HepG2 (cell line): Measurements from ENCODE around the gene SRSF4. TPM values are rescaled to one million over a fixed set of nuclear protein-coding genes. Genes with fewer than 3 reads are reported as not detected.
"Not testable (repeated sequence)": the region's sequence is repeated elsewhere in the genome, so short reads cannot be mapped to it uniquely, and the experiment has no call there.

Source experiments
- ATAC-seq: fragments of 200-7000 bp; cut with Tn5 transposase; 3 replicates; pipeline ENCODE4 v1.9.1; 2020; ENCODE audit warnings: mild to moderate bottlenecking, moderate library complexity
- BruUV-seq: library from RNA; stranded (reverse); fragments of 400-500 nt; replicated peaks from 2 replicates; lab custom pipeline; 2021; lab: Mats Ljungman, UMichigan
- CTCF ChIA-PET: fragments of 300-600 bp; formaldehyde crosslinking; extraction: SDS; loops from one replicate; lab custom pipeline; 2021; ENCODE audit warnings: low total read pairs, inconsistent platforms, low intra/inter-chr PET ratio; lab: Yijun Ruan, JAX
- POLR2A ChIA-PET: fragments of 350-600 bp; sonication (Branson Sonifier 250); formaldehyde crosslinking; loops from one replicate; lab custom pipeline; 2020; ENCODE audit warnings: antibody characterized with exemption, inconsistent platforms; lab: Yijun Ruan, JAX
- DNase-seq: peaks from one replicate; pipeline ENCODE4 v3.0.0-alpha.2; 2015; ENCODE audit warnings: low spot score
- FAIRE-seq: peaks from 3 replicates; lab custom pipeline; 2011; peaks lifted over from hg19 to GRCh38; lab: Jason Lieb, UNC
- H2AFZ ChIP-seq: one replicate; pipeline ENCODE4 v1.6.1; 2011; ENCODE audit warnings: low read length, inconsistent platforms
- H3K27ac ChIP-seq: fragments of 300-600 bp; 3 replicates; pipeline ENCODE4 v1.8.0; 2011; ENCODE audit warnings: mixed run types, mild to moderate bottlenecking, mixed read lengths, low read length, inconsistent platforms; ENCODE audit not compliant: insufficient read depth; ENCODE audit errors: extremely low read length
- H3K27me3 ChIP-seq, 2 experiments: fragments of 200-600 bp in 1 of 2; 2 replicates in 1 of 2; 3 replicates in 1 of 2; pipeline versions ENCODE4 v1.6.0 to v1.8.0; 2011; ENCODE audit warnings: low read length in 2 of 2, mild to moderate bottlenecking in 2 of 2, moderate library complexity in 2 of 2, inconsistent platforms in 1 of 2; ENCODE audit not compliant: insufficient read depth in 2 of 2, control insufficient read depth in 1 of 2
- H3K36me3 ChIP-seq, 2 experiments: fragments of 200-600 bp in 1 of 2; replicated peaks in 1 of 2; 2 replicates in 1 of 2; 3 replicates in 1 of 2; pipeline versions ENCODE4 v1.5.1 to v1.8.0; 2011; ENCODE audit warnings: low read length in 2 of 2, inconsistent platforms in 1 of 2; ENCODE audit not compliant: insufficient read depth in 2 of 2, control insufficient read depth in 1 of 2
- H3K4me1 ChIP-seq: 2 replicates; pipeline ENCODE4 v1.5.1; 2012; ENCODE audit warnings: low read length, inconsistent platforms; ENCODE audit not compliant: insufficient read depth
- H3K4me2 ChIP-seq: 2 replicates; pipeline ENCODE4 v1.6.0; 2011; ENCODE audit warnings: low read depth, low read length, inconsistent platforms
- H3K4me3 ChIP-seq, 3 experiments: fragments of 200-600 bp in 1 of 3; sonication (generic), shearing (Covaris generic) in 1 of 3; replicated peaks in 1 of 3; 2 replicates each; pipeline ENCODE4 v1.5.1; 2011 to 2016; ENCODE audit warnings: low read length in 3 of 3, inconsistent platforms in 2 of 3, low read depth in 2 of 3, mild to moderate bottlenecking in 2 of 3, control low read depth in 1 of 3, mixed read lengths in 1 of 3; ENCODE audit not compliant: insufficient read depth in 1 of 3
- H3K79me2 ChIP-seq: one replicate; pipeline ENCODE4 v1.6.1; 2011; ENCODE audit warnings: low read length, inconsistent platforms; ENCODE audit not compliant: insufficient read depth
- H3K9ac ChIP-seq: 2 replicates; pipeline ENCODE4 v1.6.0; 2011; ENCODE audit warnings: mild to moderate bottlenecking, low read depth, low read length, inconsistent platforms; ENCODE audit not compliant: insufficient read depth
- H3K9me3 ChIP-seq: 2 replicates; pipeline ENCODE4 v1.5.1; 2012; ENCODE audit warnings: mild to moderate bottlenecking, low read length
- H4K20me1 ChIP-seq: 2 replicates; pipeline ENCODE4 v1.6.0; 2011; ENCODE audit warnings: inconsistent platforms, mild to moderate bottlenecking, low read length, moderate library complexity; ENCODE audit not compliant: insufficient read depth
- ARHGAP35 ChIP-seq: sonication (generic); formaldehyde crosslinking; IDR thresholded peaks from 2 replicates; pipeline ENCODE4 v1.9.0; 2022; ENCODE audit warnings: mild to moderate bottlenecking, inconsistent platforms, moderate library complexity, missing genetic modification reagents, borderline replicate concordance
- CBX2 ChIP-seq, 2 experiments: fragments of 200-600 bp in 1 of 2; sonication (generic); formaldehyde crosslinking in 1 of 2; IDR thresholded peaks; 2 replicates each; pipeline versions ENCODE4 v1.7.0 to v1.8.1; 2018 to 2022; ENCODE audit warnings: low read depth in 2 of 2, low read length in 1 of 2, mild to moderate bottlenecking in 1 of 2, missing genetic modification reagents in 1 of 2
- CEBPB ChIP-seq: IDR thresholded peaks from 2 replicates; pipeline ENCODE4 v1.6.1; 2011; ENCODE audit warnings: low read depth, low read length, improper control_type of control experiment, borderline replicate concordance
- HNF1B ChIP-seq: sonication (generic); formaldehyde crosslinking; IDR thresholded peaks from 2 replicates; pipeline ENCODE4 v1.5.1; 2020; ENCODE audit warnings: mild to moderate bottlenecking, moderate library complexity, missing genetic modification reagents
- LBX2 ChIP-seq: sonication (generic); formaldehyde crosslinking; IDR thresholded peaks from 2 replicates; pipeline ENCODE4 v1.5.0; 2020; ENCODE audit warnings: missing genetic modification reagents, mild to moderate bottlenecking, borderline replicate concordance
- PLRG1 ChIP-seq: fragments of 450-650 bp; conservative IDR thresholded peaks from 2 replicates; pipeline ENCODE4 v1.6.1; 2016
- POLR2A ChIP-seq, 2 experiments: IDR thresholded peaks; 2 replicates each; pipeline ENCODE4 v1.6.1; 2011; ENCODE audit warnings: low read depth in 2 of 2, low read length in 2 of 2, mild to moderate bottlenecking in 1 of 2, moderate library complexity in 1 of 2; ENCODE audit not compliant: insufficient read depth in 1 of 2
- RARA ChIP-seq: IDR thresholded peaks from 2 replicates; pipeline ENCODE4 v1.6.1; 2016; ENCODE audit warnings: missing genetic modification reagents, missing compliant biosample characterization
- RFX5 ChIP-seq: IDR thresholded peaks from 2 replicates; pipeline ENCODE4 v1.6.1; 2011; ENCODE audit warnings: low read depth, low read length, improper control_type of control experiment
- RXRB ChIP-seq: IDR thresholded peaks from 2 replicates; pipeline ENCODE4 v1.6.1; 2016; ENCODE audit warnings: borderline replicate concordance, missing genetic modification reagents, missing compliant biosample characterization
- ZNF276 ChIP-seq: sonication (generic); formaldehyde crosslinking; IDR thresholded peaks from 2 replicates; pipeline ENCODE4 v1.4.0; 2020; ENCODE audit warnings: mild to moderate bottlenecking, low read depth, missing genetic modification reagents
- WGBS: methylation state at CpG from one replicate; pipeline ENCODE4 v1.1.6; 2017; ENCODE audit warnings: low lambda C conversion rate; 5-methylcytosine and 5-hydroxymethylcytosine counted together
- in situ Hi-C: cut with HindIII; loops from 2 replicates; pipeline ENCODE4 v1.10.0; 2017; ENCODE audit warnings: low pct_unique_long_range_greater_than_20kb; ENCODE audit not compliant: extremely low pct_ligation_motif_present
- intact Hi-C: fragments of 100-400 bp; cut with micrococcal nuclease; formaldehyde crosslinking; loops from one replicate; pipeline ENCODE4 v1.10.0; 2022; ENCODE audit not compliant: unreplicated experiment
- polyA plus RNA-seq, 8 experiments: library from polyadenylated mRNA; depleted of rRNA in 3 of 8; stranded (reverse) in 7 of 8; unstranded in 1 of 8; fragments of >200 nt; fragmentation: Illumina TruSeq in 4 of 8; extraction: Trizol in 4 of 8; gene quantifications; 2 replicates each; pipeline versions ENCODE4 v1.2.1 to v1.2.3, GENCODE V29; 2011 to 2016; ENCODE audit warnings: low read depth in 4 of 8, missing spikeins in 1 of 8, mixed read lengths in 1 of 8; ENCODE audit not compliant: insufficient read depth in 1 of 8
- total RNA-seq, 5 experiments: library from RNA; depleted of rRNA; stranded (reverse); fragments of >200 nt; fragmentation: Illumina TruSeq; extraction: Trizol; gene quantifications; 2 replicates each; pipeline ENCODE4 v1.2.3, GENCODE V29; 2016; ENCODE audit warnings: low read depth in 1 of 5

The SRSF4 gene
- total and polyA plus RNA-seq, 2 of the 13 experiments (the other 11 are each of a cell fraction or from before 2014, with no cell fraction given): 37.7 to 50.9 TPM

- TF ChIP-seq LBX2 (CRISPR knock-in tag): no peak
These were observed 68.8 kb downstream of the SRSF4 start (continued) for GRCh38 chr1:29112705-29113412.

- H4K20me1 ChIP-seq, H3K27ac ChIP-seq, in situ Hi-C loops, POLR2A ChIA-PET, H3K27me3 ChIP-seq, BruUV-seq, H3K4me3 ChIP-seq, ATAC-seq, H3K9ac ChIP-seq, H3K4me2 ChIP-seq, CTCF ChIA-PET, FAIRE-seq, H2AFZ ChIP-seq, H3K9me3 ChIP-seq, H3K79me2 ChIP-seq, DNase-seq, intact Hi-C loops: not testable (repeated sequence)
- Histone ChIP-seq H3K4me1 (peaks cover 15% of the 10 kb centered on the region), H3K36me3 (peaks cover 9 to 27% of the 10 kb centered on the region in 2 experiments; a peak in 4 of 5 replicates)
- WGBS: 97% methylated on average over 6 of the region's 6 CpGs
- 0 out of 2 replicates have a peak, but pooled peaks have one; percentile 5 for TF ChIP-seq CEBPB
These were observed 73.7 kb downstream of the SRSF4 start for GRCh38 chr1:29108041-29108440.

- ATAC-seq (peak; percentile 92), DNase-seq (peak; percentile 83), FAIRE-seq (peak; percentile 43)
- peaks cover 15% of the 10 kb centered on the region for H3K4me1 ChIP-seq
- in situ Hi-C loops (no loop called here), intact Hi-C loops (no loop called here)
- H3K9me3 ChIP-seq: no peaks in the 10 kb centered on the region
- no peak overlapping the region for H3K4me3 ChIP-seq
- BruUV-seq: no TSS peak
- no peak overlapping the region for H3K9ac ChIP-seq
- ChIA-PET POLR2A (interaction anchor here (0.9 kb wide), 1 partner anchor 18 kb away, joined by 3 read pairs; the partner anchor contains the start of gene TMEM200B), CTCF (no interaction called here)
- no peaks in the 10 kb centered on the region for H4K20me1 ChIP-seq
- 34% methylated on average over 6 of the region's 6 CpGs for WGBS
- H2AFZ ChIP-seq: no peak overlapping the region
- H3K27ac ChIP-seq: peak overlapping the region; percentile 62
- no peaks in the 10 kb centered on the region for H3K27me3 ChIP-seq
- peak overlapping the region; percentile 45; the same call in 1 of the 2 replicates for H3K4me2 ChIP-seq
- peaks cover 5 to 25% of the 10 kb centered on the region in 2 experiments; a peak in 4 of 5 replicates for H3K36me3 ChIP-seq
- no peaks in the 10 kb centered on the region for H3K79me2 ChIP-seq
- peak; percentile 65; the same call in 1 of the 2 replicates for TF ChIP-seq RARA (CRISPR knock-in tag)
- TF ChIP-seq HNF1B (CRISPR knock-in tag): peak; percentile 54; the same call in 1 of the 2 replicates
- no peak for TF ChIP-seq ARHGAP35
- no peak for TF ChIP-seq PLRG1
- no peak for TF ChIP-seq ZNF276 (CRISPR knock-in tag)
- no peak for TF ChIP-seq CBX2 (IDR thresholded peaks at IDR 0.05; ENCODE audit: low read depth, low read length)
- TF ChIP-seq CBX2 (CRISPR knock-in tag; IDR thresholded peaks at IDR 0.05; ENCODE audit: low read depth): no peak
- TF ChIP-seq RFX5: no peak
- TF ChIP-seq POLR2A (IDR thresholded peaks at IDR 0.05; ENCODE audit: insufficient read depth in 1 of 2, low read depth in 2 of 2, low read length in 2 of 2): no peak
- TF ChIP-seq RXRB: peak; percentile 68
These were observed 75.9 kb downstream of the SRSF4 start for GRCh38 chr1:29105822-29106221.
